Colon (tissue), 2 donors: ENCODE results near the gene SURF6.
"Not testable (repeated sequence)": the region's sequence is repeated elsewhere in the genome, so short reads cannot be mapped to it uniquely, and the experiment has no call there.

Experiments used
- FAIRE-seq: peaks from 2 replicates; lab custom pipeline; 2012; peaks lifted over from hg19 to GRCh38; lab: Jason Lieb, UNC
- donor health status: control.
- donor health status: control.

Gene SURF6

DNA sequence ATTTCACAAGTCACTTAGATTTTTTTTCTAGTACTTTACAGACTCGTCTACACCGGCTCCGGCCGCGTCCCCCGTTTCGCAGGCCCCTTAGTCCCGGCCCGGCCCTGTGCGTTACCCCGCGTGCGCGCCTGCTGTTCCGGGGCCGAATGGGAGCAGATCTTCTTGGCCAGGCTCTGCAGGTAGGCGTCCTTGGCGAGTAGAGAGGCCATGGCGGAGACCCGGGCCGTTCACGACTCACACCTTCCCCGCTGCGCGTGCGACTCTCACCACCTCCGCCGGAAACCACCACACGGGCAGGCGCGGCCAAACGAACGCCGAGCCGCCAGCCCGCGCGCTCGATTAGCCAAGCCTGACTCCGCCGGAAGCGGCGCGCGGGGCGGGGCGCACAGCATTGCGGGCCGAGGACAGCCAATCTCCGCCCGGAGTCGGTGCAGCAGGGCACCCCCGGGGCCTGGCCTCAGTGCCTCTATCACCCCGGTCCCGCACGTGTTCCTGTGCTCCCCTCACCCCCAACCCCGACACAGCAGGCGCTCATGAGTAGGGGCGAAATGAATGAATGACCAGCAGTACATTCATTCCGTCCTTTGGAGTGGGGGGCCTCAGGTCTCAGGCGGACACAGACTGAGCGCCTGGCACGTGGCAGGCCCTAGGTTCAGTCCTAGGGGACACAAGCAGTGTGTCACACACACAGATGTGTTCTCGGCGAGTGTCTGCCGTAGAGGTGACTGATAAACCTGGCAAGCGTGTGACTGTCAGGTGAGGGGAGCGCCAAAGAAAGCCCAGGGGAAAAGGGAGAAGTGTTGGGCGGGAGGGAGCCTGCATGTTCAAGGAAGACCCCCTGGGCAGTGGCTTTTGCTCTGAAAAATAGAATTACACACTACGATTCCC is at the start of gene SURF6:
Gene SURF6 (minus strand): TSS at position 265 of the 888 bp plus-strand sequence. CDS start 56 bp downstream, at position 209.
- FAIRE-seq = no peak

DNA sequence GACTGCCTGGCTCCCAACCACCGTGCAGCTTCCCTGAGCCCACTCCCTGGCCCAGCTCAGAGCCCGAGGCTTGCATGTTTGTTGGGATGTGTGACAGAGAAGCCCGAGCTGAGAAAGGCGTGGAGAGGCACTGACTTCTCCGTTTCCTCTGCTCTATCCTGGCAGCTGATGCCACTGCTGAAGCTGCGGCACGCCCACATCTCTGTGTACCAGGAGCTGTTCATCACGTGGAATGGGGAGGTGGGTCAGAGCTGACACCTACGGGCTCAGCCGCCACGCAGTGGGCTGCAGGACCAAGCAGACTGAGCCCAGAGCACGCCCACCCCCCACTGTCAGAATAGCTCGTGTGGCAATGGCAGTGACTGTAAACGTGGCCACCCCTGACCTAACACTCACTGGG is 49.5 kb upstream of the SURF6 start:
- FAIRE-seq = no peak

DNA sequence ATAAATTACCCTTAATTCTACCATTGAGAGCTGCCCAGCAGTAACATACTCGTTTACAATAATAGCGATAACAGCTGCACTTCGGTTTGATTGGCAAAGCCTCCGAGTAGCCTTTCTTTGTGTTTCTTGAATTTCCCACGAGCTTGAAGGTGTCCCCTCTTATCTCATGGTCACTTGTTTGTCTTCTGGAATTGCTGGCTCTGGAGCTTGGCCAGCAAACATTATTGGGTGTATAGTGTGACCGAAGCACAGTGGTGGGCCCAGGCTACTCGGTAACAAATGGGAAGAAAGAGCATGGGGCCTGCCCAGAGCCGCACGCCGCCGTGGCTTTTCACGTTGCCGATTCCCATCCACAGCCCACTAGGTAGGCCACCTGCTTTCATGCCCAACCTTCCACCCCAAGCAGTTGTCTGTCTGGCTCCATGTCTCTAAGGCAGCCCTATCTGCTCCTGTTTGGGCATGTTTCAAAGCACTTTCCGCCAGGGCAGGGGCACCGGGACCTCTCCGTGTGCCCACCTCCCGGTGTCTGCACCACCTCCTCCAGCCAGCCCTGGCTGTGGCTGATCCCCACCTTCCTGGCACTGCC is 48.8 kb upstream of the SURF6 start:
- no peak for FAIRE-seq

DNA sequence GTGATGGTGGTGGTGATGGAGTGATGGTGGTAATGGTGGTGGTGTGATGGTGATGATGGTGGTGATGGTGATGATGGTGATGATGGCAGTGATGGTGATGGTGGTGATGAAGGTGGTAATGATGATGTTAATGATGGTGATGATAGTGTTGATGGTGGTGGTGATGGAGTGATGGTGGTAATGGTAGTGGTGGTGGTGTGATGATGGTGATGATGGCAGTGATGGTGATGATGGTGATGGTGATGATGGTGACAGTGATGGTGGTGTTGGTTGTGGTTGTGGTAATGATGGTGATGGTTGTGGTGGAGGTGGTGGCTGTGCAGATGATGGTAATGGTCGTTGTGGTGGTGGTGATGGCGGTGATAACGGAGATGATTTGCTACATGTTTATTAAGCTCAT is 47.5 kb upstream of the SURF6 start:
- no peak for FAIRE-seq

DNA sequence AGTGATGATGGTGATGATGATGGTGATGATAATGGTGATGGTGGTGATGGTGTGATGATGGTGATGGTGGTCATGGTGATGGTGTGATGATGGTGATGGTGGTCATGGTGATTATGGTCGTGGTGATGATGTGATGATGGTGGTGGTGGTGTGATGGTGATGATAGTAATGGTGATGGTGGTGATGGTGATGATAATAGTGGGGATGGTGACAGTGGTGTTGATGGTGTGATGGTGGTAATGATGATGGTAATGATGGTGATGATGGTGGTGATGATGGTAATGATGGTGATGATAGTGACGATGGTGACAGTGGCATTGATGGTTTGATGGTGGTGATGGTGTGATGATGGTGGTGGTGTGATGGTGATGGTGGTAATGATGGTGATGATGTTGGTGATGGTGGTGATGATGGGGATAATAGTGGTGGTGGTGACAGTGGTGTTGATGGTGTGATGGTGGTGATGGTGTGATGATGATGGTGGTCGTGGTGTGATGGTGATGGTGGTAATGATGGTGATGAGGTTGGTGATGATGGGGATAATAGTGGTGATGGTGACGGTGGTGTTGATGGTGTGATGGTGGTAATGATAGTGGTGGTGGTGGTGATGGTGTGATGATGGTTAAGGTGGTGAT is 46.6 kb upstream of the SURF6 start:
- no peak for FAIRE-seq

DNA sequence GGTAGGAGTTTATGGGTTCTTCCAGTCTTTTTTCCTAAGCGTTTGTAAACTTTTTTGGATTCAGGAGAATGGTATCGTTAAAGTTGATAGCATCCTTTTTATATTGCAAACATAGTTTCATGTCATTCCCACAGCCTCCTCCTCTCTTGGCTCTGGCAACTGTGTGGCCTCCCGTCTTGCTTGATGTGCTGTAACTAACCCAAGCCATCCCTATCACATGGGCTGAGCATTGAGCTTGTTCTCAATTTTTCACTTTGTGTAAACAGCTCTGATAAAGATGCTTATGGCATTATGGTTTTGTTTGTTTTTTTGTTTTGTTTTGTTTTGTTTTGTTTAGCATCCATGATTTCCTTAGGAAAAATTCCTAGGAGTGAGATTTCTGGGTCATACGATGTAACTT is 44.7 kb upstream of the SURF6 start:
- no peak for FAIRE-seq

DNA sequence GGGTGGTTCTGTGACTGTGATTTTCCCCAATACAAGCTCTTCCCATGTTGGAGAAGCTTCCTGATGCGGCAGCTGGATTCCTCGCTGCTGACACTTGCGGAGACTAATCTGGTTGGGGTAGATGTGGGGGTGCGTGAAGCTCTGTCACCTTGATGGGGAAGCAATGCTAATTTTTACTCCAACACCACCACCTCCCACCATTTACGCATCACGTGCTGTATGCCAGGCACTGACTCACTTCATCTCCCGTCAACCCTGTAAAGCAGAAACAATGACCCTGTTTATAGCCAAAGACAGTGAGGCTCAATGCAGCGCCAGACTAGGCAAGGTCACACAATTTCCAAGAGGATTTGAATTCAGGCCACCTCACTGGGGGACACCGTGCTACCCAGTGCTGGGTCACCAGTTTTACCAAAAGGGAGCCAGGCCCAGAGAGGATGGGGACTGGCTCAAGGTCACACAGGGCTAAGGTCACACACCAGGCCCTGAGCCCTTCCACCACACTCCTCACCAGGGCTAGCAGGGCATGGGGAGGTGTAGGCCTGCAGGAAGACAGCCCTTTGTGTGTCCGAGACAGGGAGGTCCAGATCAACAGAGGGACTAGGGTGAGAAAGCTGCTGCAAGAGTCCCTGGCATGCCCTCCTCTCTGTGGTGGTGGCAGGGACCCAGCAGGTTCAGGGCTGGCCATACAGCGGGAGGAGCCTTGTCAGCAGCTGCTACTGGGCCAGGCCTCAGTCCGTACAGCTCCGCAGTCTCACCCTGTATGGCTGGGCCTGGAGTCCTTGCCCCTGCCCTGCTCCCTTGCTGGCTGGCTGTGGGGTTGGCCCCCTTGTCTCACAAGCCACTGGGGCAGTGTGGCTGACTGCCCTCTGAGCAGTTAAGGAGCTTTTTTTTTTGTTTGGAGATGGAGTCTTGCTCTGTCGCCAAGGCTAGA is 43.4 kb upstream of the SURF6 start:
- FAIRE-seq = no peak

DNA sequence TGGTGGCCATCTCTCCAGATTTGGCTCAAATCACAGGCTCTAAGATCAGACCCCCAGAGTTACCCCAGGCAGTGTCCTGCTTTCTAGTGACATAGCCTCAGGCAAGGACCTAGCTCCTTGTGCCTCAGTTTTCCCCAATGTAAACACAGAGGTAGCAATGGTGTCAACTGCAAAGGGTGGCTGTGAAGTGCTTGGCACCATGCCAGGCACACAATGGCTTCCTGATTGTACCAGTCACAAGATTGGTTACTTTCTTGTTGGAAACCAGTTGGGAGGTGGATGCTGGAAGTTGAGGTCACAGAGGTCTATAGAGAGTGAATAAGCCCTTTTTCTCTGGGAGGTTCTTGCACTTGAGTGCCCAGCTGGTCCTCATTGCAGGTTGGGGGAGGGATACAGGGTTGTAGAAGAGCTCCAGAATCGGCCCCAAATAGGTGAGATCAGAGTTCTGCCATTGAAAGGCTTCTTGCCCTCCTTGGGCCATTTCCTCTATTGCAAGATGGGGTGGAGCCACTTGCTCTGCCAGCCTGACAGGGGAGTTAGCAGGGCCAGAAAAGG is 42.5 kb upstream of the SURF6 start:
- no peak for FAIRE-seq

DNA sequence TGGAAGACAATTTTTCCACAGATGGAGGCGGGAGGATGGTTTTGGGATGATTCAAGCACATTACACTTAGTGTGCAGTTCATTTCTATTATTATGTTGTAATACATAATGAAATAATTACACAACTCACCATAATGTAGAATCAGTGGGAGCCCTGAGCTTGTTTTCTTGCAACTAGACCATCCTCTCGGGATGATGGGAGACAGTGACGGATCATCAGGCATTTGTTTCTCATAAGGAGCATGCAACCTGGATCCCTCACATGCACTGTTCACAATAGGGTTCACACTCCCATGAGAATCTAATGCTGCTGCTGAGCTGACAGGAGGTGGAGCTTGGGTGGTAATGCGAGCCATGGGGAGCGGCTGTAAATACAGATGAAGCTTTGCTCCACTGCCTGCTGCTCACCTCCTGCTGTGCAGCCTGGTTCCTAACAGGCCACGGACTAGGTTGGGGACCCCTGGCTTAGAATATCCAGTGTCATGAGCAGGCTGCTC is 41.8 kb upstream of the SURF6 start:
- FAIRE-seq = no peak

DNA sequence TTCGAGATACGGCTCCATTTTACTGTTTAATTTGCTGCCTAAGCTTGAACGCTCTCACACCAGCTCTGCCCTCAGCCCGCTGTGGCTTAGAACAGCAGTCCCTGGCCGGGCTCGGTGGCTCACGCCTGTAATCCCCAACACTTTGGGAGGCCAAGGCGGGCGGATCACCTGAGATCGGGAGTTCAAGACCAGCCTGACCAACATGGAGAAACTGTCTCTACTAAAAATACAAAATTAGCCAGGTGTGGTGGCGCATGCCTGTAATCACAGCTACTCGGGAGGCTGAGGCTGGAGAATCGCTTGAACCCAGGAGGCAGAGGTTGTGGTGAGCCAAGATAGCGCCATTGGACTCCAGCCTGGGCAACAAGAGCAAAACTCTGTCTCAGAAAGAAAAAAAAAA is 41.3 kb upstream of the SURF6 start:
- FAIRE-seq = not testable (repeated sequence)

DNA sequence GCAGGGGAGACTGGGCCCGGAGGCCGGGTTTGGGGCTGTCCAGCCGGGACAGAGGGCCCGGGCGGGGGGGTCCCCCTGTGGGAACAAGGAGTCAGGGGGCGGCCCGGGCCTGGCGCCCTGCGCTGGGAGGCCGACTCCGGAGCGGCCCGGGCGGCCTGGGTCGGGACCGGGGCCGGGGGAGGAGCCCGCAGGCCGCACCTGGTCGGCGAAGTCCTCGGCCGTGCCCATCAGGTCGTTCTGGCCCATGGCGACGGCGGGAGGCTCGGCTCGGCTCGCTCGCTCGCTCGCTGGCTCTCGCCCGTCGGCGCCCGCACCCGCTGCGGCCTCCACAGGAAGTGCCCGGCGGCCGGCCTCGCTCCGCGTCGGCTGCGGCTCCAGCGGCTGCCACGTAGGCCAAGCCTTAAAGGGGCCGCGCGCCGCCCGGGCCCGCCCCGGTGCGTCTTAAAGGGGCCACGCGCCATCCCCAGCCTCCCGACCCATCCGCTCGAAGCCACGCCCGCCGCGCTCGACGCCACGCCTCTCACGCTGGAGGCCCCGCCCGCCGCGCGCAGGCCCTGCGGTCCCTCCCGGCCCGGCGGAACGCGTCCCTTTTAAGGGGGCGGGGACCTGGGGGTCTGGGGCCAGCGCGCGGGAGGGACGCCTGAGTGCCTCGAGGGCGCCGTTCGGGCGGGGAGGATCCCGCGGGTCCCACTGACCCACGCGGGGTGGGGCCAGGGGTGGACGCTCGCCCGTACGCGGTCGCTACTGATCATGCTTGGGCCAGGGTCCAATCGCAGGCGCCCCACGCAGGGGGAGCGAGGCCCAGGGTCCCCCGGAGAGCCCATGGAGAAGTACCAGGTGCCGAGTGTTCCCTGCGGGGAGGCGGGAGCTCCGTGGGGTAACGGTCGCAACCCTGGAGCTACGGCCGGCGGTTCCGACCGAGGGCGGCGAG is 40.0 kb upstream of the SURF6 start, which contains the start of the genes STKLD1 and SURF4:
Gene STKLD1 (plus strand): TSS at position 643 of the 931 bp plus-strand sequence. CDS start 108 bp downstream, at position 751.
Gene SURF4 (minus strand): TSS at position 337 of the 931 bp plus-strand sequence. CDS start 91 bp downstream, at position 246.
- FAIRE-seq = no peak

DNA sequence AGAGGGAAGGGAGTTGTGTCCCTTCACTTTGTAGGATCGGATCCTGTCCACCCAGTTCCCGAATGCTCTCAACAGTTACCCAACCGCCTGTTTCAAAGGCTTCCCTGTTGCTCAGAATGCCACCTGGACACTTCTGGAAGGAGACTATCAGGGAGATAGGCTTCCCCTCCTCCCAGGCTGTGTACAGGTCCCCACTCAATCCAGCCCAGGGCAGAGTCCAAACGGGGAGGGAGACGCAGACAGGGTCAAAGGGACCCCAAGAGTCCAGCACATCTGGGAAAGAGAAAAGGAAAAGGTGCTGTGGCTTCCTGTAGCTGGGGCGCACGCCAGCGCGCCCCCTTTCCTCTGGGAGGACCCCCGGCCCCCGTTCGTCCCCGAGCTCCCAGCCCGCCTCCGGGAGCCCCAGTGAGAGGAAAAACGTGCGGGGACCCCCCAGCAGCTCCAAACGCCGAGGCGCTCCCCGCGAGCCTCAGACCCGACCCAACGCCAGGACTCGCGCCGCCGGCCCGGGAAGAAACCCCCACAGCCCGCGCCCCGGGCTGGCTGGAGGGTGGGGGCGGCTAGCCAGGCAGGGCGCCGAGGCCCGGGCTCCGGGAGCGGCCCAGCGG is 39.2 kb upstream of the SURF6 start:
- FAIRE-seq = no peak

DNA sequence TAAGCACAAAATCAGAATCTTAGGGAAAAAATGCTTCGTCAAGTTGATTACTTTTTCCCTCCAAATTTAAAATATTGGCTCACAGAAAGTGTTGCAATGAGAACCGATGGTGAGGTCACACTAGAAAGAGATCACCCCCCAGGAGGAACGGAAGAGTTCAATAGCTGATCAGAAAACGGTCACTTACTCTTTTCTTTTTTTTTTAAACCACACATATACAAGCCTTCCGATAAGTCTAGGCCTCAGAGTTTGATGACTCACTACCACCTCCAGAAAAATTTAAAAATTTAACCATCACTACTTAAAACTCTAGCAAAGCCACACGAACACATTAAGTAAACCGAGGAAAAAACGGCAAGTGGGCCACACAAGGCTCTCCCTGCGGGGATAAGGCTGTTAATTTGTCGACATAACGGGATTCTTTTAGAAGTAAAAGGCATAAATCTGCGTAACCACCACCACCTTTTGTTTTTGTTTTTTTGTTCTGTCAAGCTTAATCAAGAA is 38.7 kb upstream of the SURF6 start:
- no peak for FAIRE-seq

DNA sequence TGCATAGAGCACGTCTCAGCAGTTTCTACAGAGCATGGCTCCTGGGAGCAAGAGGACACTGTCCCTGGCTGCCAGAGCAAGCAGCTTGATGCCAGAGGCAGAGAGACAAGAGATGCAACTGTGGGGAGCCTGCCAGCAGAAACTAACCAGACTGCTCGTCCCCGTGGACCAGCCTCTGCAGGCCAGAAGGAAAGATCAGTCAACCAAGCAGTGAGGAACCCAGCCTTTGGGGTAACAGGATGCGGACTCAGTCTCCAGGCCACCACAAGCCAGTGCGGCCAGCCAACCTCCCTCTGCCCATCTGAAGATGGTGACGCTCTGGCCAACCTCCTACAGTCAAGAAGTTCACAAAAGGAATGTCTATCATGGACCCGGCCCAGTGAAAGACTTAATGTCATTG is 36.2 kb upstream of the SURF6 start:
- no peak for FAIRE-seq

DNA sequence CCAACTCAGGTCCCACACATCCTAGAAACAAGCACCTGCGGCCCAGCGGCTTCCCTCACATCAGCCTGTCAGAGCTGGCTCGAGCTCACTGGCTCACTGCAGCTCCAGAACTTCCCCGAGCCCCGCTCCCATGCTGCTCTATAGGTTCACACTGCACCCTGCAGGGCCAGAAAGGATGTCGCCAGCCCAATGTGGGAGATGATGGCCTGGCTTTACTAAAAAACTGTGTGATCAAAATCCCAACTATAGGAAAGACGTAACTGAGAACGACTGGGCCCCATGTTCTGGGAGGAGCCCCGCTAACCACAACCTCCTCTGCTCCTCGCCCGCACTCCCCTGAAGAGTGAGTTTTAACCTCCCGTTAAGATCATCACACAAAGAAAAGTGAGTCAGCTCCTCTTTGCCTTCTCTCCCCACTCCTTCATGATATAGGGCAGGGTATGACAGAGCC is 35.3 kb upstream of the SURF6 start:
- FAIRE-seq = no peak

DNA sequence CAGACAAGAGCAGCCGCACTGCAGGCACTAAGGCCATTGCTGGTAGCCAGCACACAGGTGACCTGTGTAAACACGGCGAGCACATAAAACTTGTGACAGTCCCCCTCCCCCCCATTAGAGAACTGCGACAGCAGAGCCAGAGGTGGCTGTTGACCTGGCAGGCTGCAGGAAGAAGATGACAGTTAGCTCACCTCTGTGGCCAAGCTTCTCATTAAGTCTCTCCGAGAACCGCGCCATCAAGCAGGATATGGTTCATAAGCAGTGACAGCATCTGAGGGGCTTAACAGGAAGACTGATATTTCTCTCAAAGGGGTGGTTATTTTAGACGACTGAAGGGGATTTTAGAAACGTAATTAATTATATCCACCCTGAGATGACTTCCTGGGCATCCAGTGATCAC is 34.7 kb upstream of the SURF6 start:
- no peak for FAIRE-seq

DNA sequence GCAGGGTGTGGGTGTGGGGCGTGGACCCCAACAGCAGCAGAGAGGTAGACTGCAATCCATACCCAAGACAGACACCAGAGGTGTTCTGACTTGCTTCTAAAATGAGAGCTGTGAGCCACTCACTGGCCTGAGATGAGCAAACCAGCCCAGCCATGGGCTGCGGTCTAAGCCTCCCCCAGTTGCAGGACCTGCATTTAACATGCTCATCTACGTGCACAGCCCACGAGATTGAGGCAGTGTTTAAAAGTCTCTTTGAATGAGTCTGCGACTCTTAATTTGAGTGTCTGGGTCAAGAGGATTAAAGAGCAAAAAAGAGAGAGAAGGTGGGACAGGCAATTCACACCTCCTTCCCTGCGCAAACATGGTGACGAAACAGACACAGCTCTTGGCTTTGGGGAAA is 33.9 kb upstream of the SURF6 start:
- no peak for FAIRE-seq

DNA sequence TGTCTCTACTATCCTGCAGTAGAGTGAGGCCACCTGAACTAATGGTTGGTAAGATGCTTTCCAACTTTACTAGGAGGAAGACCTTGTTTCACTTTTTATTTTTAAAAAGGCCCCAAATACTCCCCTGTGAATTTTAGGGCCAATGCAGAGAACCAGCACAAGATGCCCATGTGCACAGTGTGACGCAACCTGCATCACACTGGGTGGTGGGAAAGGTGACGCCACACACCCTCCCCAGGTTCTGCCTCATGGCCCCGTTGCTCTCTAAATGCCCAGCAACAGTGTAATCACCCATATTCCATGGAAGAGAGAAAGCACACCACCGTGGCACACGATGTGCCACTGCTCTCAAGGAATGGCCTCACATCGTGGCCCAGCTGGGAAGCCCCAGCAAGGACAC is 33.4 kb upstream of the SURF6 start:
- no peak for FAIRE-seq

DNA sequence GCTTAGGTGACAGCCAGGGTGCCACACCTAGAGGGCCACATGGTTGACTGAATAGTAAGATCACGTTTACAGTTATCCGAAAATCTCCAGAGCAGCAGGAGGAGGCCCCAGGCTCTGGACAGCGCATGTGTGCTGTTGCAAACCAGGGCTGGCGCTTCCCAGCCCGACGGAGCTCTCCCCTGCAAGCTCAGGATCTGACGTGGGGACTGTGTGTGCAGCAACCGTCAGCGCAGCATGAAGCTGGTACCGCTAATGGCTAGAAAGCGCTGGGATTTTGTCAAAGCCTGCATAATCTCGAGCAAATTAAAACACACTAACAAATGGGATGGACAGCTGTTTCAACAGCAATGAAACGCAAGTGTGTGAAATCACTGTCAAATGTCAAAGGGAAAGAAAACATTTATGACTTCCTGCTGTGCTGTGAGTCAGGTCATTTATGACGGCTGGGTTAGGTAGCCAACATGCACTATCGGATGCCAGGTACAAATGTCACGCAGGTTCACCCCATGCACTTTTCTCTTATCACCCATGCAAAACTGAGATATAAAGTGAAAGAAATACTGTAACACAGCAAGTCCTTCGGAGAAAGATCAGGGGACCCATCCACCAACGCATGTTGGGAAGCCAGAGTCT is 32.4 kb upstream of the SURF6 start:
- peak; percentile 83 for FAIRE-seq
